ENCODE data around the gene ECE2. TPM values are rescaled to one million over a fixed set of nuclear protein-coding genes. Genes with fewer than 3 reads are reported as not detected.
"Not testable (repeated sequence)": the region's sequence is repeated elsewhere in the genome, so short reads cannot be mapped to it uniquely, and the experiment has no call there.

Gene ECE2
- total RNA-seq, 1 donor from 2014 or later: not detected

GRCh38 chr3:184261270-184261853 is 14.5 kb upstream of the ECE2 start, which contains the start of gene CAMK2N2:
TSS of gene CAMK2N2 (minus strand) at chr3:184261553. CDS start at chr3:184261285, 268 bp downstream.
- Histone ChIP-seq H3K4me3 (ENCODE audit: low read depth, low read length) (peak within 1 kb of the TSS; percentile 50), H3K36me3 (ENCODE audit: control insufficient read depth, insufficient read depth, low read length) (no peaks in the 10 kb centered on the region), H3K27me3 (ENCODE audit: control insufficient read depth, insufficient read depth, low read length) (no peaks in the 10 kb centered on the region)
- no peak for DNase-seq (ENCODE audit: low read depth)
- FAIRE-seq: no peak
- TF ChIP-seq CTCF (IDR thresholded peaks at IDR 0.05; ENCODE audit: insufficient read depth, low read length, severe bottlenecking): no peak

DNA sequence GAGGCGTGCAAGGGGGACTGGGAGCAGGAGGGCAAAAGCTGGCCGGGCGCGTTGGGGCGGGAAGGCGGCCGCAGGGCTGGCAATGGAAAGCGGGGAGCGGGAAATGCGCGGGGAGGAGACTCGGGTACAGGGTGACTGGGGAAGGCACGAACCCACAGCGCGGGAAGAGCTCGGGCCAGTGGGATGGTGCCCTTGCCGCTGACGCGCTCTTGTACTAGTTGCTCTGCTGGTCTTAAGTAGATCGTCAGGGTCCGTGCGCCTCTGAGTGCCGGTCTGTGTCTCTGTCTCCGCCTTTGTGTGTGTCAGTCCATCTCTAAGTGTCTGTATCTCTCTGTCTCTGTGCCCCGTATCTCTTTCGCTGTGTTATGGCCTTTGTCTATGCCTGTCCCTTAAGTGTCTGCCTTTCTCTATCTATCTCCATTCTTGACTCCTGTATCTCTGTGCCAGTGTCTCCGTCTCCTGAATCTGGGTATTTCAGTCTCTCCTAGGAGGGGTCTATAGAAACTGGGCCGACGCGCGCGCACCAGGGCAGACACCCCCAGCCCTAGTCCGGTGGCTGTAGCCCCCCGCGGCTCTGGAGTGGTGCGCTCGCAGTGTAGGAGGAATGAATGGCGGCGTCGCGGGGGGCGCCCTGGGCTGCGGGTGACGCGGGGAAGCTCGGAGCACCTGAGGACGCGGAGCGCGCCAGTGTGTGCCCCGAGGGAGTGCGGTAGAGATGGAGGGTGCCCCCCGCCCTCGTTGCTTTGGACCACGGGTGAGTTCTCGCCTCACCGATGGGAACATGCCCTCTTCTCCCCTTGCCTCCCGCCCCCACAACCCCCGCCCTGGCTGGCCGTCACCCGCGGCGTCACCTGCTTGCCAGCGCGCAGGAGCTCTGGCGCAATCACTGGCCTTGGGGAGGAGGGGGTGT is 13.7 kb upstream of the ECE2 start:
- no peak for FAIRE-seq
- no peaks in the 10 kb centered on the region for H3K27me3 ChIP-seq (ENCODE audit: control insufficient read depth, insufficient read depth, low read length)
- H3K4me3 ChIP-seq (ENCODE audit: low read depth, low read length): peak overlapping the region; percentile 50
- no peak for TF ChIP-seq CTCF (IDR thresholded peaks at IDR 0.05; ENCODE audit: insufficient read depth, low read length, severe bottlenecking)
- no peaks in the 10 kb centered on the region for H3K36me3 ChIP-seq (ENCODE audit: control insufficient read depth, insufficient read depth, low read length)
- no peak for DNase-seq (ENCODE audit: low read depth)

DNA sequence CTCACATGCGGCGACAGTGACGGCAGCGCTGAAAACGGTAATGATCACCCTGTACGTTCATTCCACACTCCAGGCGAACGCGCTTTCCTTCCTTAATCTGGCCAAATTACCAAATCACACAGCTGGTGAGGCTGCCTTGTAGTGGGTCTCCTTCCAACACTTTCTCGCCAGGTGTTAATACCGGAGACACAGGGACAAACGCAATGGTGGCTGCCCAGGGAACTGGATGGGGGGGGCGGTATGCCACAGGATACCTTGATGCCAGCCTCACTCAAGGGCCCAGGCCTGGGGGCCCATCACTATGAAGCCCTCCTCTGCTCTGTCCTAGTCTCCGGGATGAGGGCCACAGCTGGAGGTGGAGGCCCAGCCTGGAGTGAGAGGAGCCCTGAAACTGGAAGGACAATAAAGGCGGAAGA is 13.1 kb upstream of the ECE2 start:
- no peak for FAIRE-seq
- peak overlapping the region; percentile 50 for H3K4me3 ChIP-seq (ENCODE audit: low read depth, low read length)

GRCh38 chr3:184267249-184267648 is 8.6 kb upstream of the ECE2 start:
- H3K27me3 ChIP-seq (ENCODE audit: control insufficient read depth, insufficient read depth, low read length): not testable (repeated sequence)

More for the DNA sequence above, 13.1 kb upstream of the ECE2 start:
- no peak for TF ChIP-seq CTCF (IDR thresholded peaks at IDR 0.05; ENCODE audit: insufficient read depth, low read length, severe bottlenecking)
- no peaks in the 10 kb centered on the region for H3K36me3 ChIP-seq (ENCODE audit: control insufficient read depth, insufficient read depth, low read length)
- DNase-seq (ENCODE audit: low read depth): no peak
- H3K27me3 ChIP-seq (ENCODE audit: control insufficient read depth, insufficient read depth, low read length): no peaks in the 10 kb centered on the region

DNA sequence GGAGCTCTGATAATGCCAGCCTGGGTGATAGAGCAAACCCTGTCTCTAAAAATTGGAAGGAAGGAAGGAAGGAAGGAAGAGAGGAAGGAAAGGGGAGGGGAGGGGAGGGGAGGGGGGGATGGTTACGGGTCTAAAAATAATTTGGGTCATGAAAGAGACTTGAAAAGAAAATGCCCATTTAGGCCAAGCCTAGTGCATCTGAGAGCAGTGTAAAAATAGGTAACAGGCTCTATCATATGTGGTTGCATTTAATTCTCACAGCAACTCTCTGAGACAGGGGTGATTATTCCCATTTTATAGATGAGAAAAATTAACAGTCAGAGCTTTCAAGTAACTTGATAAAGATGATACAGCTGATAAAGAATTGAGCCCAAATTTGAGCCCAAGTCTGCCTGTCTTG is 3.6 kb upstream of the ECE2 start:
- peaks cover 19% of the 10 kb centered on the region for H3K27me3 ChIP-seq (ENCODE audit: control insufficient read depth, insufficient read depth, low read length)

More at GRCh38 chr3:184267249-184267648, 8.6 kb upstream of the ECE2 start:
- not testable (repeated sequence) for H3K36me3 ChIP-seq (ENCODE audit: control insufficient read depth, insufficient read depth, low read length); DNase-seq (ENCODE audit: low read depth); H3K4me3 ChIP-seq (ENCODE audit: low read depth, low read length); FAIRE-seq

More for the DNA sequence above, 3.6 kb upstream of the ECE2 start:
- Histone ChIP-seq H3K36me3 (ENCODE audit: control insufficient read depth, insufficient read depth, low read length) (no peaks in the 10 kb centered on the region), H3K4me3 (ENCODE audit: low read depth, low read length) (no peak overlapping the region)
- DNase-seq (ENCODE audit: low read depth): no peak
- no peak for FAIRE-seq
- TF ChIP-seq CTCF (IDR thresholded peaks at IDR 0.05; ENCODE audit: insufficient read depth, low read length, severe bottlenecking): no peak

Data from bronchial epithelial cell (primary cell).